Measurements from ENCODE around the gene ZNF692.
"Not testable (repeated sequence)": the region's sequence is repeated elsewhere in the genome, so short reads cannot be mapped to it uniquely, and the experiment has no call there.

The ZNF692 gene

GRCh38 chr1:248849152-248849551 is 9.7 kb downstream of the ZNF692 start:
- DNase-seq: no peak

GRCh38 chr1:248848602-248849001 is 10.3 kb downstream of the ZNF692 start:
- no peak for DNase-seq

DNA sequence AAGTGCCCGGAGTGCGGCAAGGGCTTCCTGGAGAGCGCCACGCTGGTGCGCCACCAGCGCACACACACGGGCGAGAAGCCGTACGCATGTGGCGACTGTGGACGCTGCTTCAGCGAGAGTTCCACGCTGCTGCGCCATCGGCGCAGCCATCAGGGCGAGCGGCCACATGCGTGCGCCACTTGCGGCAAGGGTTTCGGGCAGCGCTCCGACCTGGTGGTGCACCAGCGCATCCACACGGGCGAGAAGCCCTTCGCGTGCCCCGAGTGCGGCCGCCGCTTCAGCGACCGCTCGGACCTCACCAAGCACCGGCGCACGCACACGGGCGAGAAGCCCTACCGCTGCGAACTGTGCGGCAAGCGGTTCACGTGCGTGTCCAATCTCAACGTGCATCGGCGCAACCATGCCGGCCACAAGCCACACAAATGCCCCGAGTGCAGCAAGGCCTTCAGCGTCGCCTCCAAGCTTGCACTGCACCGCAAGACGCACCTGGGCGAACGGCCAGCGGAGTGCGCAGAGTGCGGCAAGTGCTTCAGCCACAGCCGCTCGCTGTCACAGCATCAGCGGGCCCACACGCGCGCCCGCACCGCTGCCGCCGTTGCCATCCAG is 10.8 kb downstream of the ZNF692 start:
- no peak for DNase-seq

DNA sequence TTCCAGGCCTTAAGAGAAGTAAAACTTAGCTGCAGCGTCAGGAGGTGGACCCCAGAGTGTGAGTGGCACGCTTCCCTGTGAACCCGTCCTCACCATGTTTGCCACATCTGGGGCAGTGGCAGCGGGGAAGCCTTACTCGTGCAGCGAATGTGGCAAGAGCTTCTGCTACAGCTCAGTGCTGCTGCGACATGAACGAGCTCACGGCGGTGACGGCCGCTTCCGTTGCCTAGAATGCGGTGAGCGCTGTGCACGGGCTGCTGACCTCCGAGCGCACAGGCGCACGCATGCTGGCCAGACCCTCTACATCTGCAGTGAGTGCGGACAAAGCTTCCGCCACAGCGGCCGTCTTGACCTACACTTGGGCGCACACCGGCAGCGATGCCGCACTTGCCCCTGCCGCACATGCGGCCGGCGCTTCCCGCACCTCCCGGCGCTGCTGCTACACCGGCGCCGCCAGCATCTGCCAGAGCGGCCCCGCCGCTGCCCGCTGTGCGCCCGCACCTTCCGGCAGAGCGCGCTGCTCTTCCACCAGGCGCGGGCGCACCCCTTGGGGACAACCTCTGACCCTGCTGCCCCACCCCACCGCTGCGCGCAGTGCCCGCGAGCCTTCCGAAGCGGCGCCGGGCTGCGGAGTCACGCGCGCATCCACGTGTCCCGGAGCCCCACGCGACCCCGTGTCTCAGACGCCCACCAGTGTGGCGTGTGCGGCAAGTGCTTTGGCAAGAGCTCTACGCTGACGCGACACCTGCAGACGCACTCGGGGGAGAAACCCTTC is 11.5 kb downstream of the ZNF692 start:
- no peak for DNase-seq

DNA sequence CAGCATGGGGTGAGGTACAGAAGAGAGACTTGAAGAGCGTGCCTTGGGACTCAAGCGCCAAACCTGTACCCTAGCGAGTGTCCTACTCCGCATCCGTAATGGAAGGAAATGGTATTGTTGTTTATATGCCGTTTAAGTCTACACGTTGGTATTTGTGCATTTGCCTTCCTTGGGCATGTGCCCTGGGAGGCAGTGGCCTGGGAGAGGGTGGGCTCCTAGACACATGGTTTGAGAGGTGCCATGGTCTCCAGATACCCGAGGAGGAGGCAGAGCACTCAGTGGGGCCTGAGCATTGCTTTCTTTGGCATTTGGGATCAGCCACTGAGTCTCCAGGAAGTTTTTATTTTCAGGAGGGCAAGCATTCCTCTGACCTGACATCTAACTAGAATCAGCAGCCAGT is 14.4 kb downstream of the ZNF692 start:
- no peak for DNase-seq

DNA sequence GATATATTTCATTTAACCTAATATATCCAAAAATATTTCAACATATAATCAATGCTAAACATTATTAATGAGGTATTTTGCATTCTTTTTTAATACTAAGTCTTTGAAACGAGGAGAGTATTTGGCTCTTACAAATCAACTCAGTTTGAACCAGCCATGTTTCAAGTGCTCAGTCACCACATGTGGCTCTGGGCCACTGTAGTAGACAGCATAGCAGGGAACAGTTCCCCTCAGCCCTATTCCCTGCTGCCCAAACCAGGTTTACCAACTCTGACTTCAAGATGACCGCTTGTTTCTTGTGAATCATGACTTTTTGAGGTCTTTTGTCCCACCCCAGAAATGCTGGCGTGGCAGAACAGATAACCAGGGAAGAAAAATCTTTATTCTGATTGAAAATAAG is 15.2 kb downstream of the ZNF692 start:
- no peak for DNase-seq

- no peak for DNase-seq
These were observed 16.0 kb downstream of the ZNF692 start for GRCh38 chr1:248842781-248843331.

DNA sequence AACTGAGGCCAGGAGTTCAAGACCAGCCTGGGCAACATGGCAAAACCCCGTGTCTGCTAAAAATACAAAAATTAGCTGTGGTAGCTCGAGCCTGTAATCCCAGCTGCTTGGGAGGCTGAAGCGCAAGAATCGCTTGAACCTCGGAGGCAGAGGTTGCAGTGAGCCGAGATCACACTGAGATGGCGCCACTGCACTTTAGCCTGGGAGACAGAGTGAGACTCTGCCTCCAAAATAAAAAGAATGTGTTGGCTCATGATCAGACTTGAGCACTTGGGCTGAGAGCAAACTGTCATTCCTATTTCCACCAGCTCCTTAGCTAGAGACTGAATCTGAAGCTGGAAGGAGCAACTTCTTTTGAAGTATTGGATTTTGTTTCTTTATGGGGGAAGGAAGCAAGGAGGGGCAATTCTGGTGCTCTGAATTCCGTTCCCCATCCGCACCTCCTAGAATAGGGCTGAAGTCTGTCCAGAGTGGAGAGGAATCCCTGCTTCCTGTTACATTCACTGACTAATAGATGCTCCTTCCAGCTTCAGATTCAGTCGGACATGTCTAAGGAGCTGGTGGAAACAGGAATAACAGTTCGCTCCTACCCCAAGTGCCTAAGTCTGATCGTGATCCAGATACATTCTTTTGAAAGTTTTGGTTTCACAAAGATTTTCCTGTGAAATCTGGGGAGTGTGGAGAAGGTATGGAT is 17.0 kb downstream of the ZNF692 start:
- DNase-seq: peak in 1 of 2 experiments; percentile 8

- no peak for DNase-seq
These were observed 17.9 kb downstream of the ZNF692 start for GRCh38 chr1:248840946-248841345.

GRCh38 chr1:248839168-248839555 is 19.7 kb downstream of the ZNF692 start:
- no peak for DNase-seq

DNA sequence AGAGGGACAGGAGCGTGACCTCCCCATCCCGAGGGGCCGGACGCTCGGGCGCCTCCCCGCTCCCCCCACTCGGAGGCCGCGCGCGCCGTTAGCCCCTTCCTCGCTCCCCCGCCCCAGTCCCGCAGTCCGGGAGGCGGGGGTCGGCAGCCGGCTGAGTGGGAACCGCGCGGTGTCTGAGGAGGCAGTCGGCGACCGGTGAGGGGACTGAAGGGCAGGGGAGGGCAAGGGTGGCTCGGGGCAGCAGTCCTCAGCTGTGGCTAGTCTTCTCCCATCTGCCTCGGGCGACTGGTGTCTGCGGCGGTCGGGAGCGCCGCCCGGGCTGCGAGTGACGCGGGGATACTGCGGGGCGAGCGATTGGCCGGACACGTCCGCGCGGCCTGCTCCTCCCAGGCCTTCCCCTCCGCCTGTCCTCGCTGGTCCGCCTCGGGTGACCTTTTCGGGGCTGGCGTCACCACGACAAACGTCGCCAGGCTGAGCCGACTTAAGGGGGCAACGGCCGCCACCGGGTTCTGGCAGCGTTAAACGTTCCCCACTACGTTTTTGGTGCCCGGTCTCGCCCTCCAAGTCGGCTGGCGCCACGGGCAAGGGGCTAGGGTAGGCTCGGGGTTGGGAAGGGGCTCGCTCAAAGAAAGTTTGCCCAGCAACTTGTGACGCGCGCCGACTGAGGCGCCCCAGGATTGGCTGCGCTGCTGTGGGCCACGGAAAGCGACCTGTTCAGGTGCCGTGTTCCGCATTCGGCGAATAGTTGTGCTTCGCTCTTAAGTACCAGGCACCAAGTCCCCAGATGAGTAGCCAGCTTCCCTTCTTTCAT is 20.3 kb downstream of the ZNF692 start:
- peak; percentile 64 to 83 for DNase-seq

GRCh38 chr1:248837781-248838356 is 21.0 kb downstream of the ZNF692 start, which contains the start of gene ZNF672:
ZNF672 (plus strand) TSS chr1:248838224; CDS start chr1:248847275, 9,051 bp downstream.
- DNase-seq: peak; percentile 97 to 98

DNA sequence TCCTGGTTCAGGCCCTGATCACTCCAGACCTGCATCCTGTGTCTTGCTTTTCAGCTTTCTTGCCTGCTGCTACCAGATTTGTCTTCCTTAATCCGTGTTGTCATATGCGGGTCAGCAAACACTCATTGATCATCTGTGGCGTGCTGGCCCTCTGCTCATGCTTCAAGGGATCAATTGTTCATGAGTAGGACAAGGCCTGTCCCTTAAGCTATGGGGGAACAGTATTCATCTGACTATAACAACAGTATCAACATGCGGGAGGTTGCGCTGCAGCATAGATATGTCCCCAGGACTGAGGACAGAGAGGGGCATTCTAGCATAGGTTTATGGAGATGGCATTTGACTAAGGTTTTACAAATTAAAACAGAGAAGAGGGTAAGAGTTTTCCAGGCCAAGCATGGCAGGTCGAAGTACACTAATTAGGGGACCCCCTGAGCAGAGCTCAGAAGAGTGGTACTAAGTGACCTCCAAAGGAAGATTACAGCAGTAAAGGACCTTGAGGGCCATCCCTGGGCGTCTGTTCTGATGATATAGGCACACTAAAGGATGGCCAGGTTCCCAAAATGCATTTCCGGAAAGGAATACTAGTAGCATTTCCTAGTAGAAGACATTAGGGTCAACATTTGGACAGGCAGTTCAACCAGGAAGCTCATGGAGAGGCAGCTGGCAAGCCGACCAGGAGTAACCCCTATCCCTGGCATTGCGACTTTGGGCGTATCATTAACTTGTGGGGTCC is 21.7 kb downstream of the ZNF692 start:
- peak in 1 of 2 experiments; percentile 18 for DNase-seq

DNA sequence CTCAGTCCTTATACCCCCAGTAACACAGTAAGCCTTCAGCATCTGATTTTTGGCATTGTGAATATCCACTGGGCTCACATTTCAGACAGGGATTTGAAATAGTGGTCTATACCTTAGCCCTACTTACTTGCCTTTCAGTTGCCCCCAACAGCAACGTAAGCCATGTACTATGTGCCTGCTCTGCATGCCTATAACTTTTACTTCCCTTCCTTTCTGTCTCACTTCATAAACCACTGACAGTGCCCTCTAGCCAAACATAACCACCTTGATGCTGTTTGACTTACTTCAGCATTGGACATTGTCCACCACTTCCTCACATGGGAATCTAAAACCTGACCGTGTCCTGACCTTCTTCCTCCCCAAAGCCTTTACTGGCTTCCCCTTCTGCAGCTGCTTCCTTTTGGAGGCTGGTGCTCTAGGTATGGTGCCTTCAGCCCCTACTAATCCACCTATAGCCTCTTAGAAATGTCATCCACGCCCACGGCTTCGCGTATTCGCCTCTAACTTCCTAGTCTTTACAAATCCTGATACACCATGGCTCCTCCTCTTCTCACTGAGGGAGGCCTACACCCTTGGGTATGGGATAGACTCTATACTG is 24.4 kb downstream of the ZNF692 start:
- DNase-seq: no peak

GRCh38 chr1:248831842-248832241 is 27.0 kb downstream of the ZNF692 start:
- no peak for DNase-seq

DNA sequence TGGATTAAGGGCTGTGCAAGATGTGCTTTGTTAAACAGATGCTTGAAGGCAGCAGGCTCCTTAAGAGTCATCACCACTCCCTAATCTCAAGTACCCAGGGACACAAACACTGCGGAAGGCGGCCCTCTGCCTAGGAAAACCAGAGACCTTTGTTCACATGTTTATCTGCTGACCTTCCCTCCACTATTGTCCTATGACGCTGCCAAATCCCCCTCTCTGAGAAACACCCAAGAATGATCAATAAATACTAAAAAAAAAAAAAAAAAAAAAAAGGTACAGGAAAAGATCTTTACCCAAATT is 28.2 kb downstream of the ZNF692 start:
- DNase-seq: not testable (repeated sequence)

DNA sequence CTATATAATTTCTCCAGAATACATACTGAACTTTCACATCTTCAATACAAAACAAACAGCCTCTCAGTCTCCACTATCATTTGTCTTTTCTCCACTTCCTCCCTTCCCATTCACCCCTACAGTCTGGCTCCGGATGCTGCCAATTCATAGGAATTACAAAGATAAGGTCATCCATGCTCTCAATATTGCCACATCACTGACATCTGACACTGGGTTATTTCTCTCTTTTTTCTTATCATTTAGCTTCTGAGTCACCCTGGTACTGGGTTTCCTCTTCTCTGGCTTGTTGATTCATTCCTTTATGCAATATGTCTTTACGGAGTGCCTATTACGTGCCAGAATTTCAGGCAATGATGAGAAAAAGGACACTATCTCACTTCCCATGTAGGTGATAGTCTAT is 30.0 kb downstream of the ZNF692 start:
- DNase-seq: no peak

- peak; percentile 92 to 93 for DNase-seq
These were observed 32.8 kb downstream of the ZNF692 start, which contains the start of gene SH3BP5L for GRCh38 chr1:248825909-248826760. SH3BP5L (minus strand) TSS chr1:248825915; CDS start chr1:248824935, 980 bp downstream.

GRCh38 chr1:248825573-248825908 is 33.3 kb downstream of the ZNF692 start:
- DNase-seq: no peak

GRCh38 chr1:248825136-248825535 is 33.7 kb downstream of the ZNF692 start:
- no peak for DNase-seq
